Panc1 (cell line): ENCODE measurements around the gene TMEM167A. TPM values are rescaled to one million over a fixed set of nuclear protein-coding genes. Genes with fewer than 3 reads are reported as not detected.

Source experiments
- ATAC-seq: fragments of 200-7000 bp; cut with Tn5 transposase; 2 replicates; pipeline ENCODE4 v1.9.1; 2020; ENCODE audit warnings: mild to moderate bottlenecking, moderate library complexity
- BruUV-seq: library from RNA; stranded (reverse); fragments of 400-500 nt; replicated peaks from 2 replicates; lab custom pipeline; 2021; lab: Mats Ljungman, UMichigan
- CTCF ChIA-PET: fragments of 300-600 bp; sonication (Branson Sonifier 250); formaldehyde crosslinking; loops from one replicate; lab custom pipeline; 2022; ENCODE audit warnings: antibody characterized with exemption; lab: Charles Lee
- POLR2A ChIA-PET: fragments of 300-600 bp; sonication (Branson Sonifier 250); formaldehyde crosslinking; loops from one replicate; lab custom pipeline; 2022; ENCODE audit warnings: antibody characterized with exemption; lab: Charles Lee
- DNase-seq: peaks from one replicate; pipeline ENCODE4 v3.0.0-alpha.2; 2010; ENCODE audit warnings: low read depth, low spot score
- H3K27ac ChIP-seq: 2 replicates; pipeline ENCODE4 v1.5.1; 2011; ENCODE audit warnings: mild to moderate bottlenecking, low read length, inconsistent platforms
- H3K27me3 ChIP-seq: fragments of 200-500 bp; sonication (Bioruptor generic); 2 replicates; pipeline ENCODE4 v1.6.0; 2014; ENCODE audit warnings: low read length, inconsistent platforms; ENCODE audit not compliant: control insufficient read depth, insufficient read depth
- H3K36me3 ChIP-seq: fragments of 200-500 bp; sonication (Bioruptor generic); 2 replicates; pipeline ENCODE4 v1.5.1; 2014; ENCODE audit warnings: inconsistent platforms, mild to moderate bottlenecking, low read length, moderate library complexity; ENCODE audit not compliant: control insufficient read depth, insufficient read depth
- H3K4me1 ChIP-seq: 2 replicates; pipeline ENCODE4 v1.5.1; 2011; ENCODE audit warnings: inconsistent platforms, mild to moderate bottlenecking, low read length, moderate library complexity; ENCODE audit not compliant: control insufficient read depth, insufficient read depth
- H3K4me3 ChIP-seq, 2 experiments: 2 replicates each; pipeline ENCODE4 v1.5.1; 2011 to 2012; ENCODE audit warnings: low read depth in 2 of 2, low read length in 2 of 2, mild to moderate bottlenecking in 2 of 2, inconsistent platforms in 1 of 2, moderate library complexity in 1 of 2
- H3K9me3 ChIP-seq: fragments of 200-500 bp; sonication (Bioruptor generic); 2 replicates; pipeline ENCODE4 v1.5.1; 2014; ENCODE audit warnings: low read depth, mild to moderate bottlenecking, inconsistent platforms, low read length, moderate library complexity; ENCODE audit not compliant: control insufficient read depth, insufficient read depth
- CTCF ChIP-seq: fragments of 450-650 bp; IDR thresholded peaks from 2 replicates; pipeline ENCODE4 v1.5.1; 2017; ENCODE audit warnings: mild to moderate bottlenecking
- POLR2AphosphoS5 ChIP-seq: IDR thresholded peaks from 2 replicates; pipeline ENCODE4 v1.6.1; 2012; ENCODE audit warnings: mild to moderate bottlenecking, low read depth, low read length, moderate library complexity
- REST ChIP-seq, 2 experiments: IDR thresholded peaks; 2 replicates each; pipeline ENCODE4 v1.6.1; 2011 to 2012; ENCODE audit warnings: low read depth in 2 of 2, control low read depth in 1 of 2, low read length in 1 of 2, mild to moderate bottlenecking in 1 of 2, moderate library complexity in 1 of 2; ENCODE audit not compliant: insufficient read depth in 1 of 2
- SIN3A ChIP-seq: IDR thresholded peaks from 2 replicates; pipeline ENCODE4 v1.6.1; 2012; ENCODE audit warnings: low read depth, mild to moderate bottlenecking, low read length, moderate library complexity, borderline replicate concordance; ENCODE audit not compliant: insufficient read depth
- TCF7L2 ChIP-seq: IDR thresholded peaks from 2 replicates; pipeline ENCODE4 v1.6.1; 2011; ENCODE audit warnings: mild to moderate bottlenecking, low read depth, low read length, inconsistent platforms
- in situ Hi-C: cut with HindIII; loops from 2 replicates; pipeline ENCODE4 v1.10.0; 2016; ENCODE audit warnings: low sequenced_read_pairs, low pct_unique_long_range_greater_than_20kb
- intact Hi-C: fragments of 100-400 bp; cut with micrococcal nuclease; formaldehyde crosslinking; loops from one replicate; pipeline ENCODE4 v1.10.0; 2022; ENCODE audit not compliant: unreplicated experiment
- total RNA-seq: library from RNA; stranded (reverse); gene quantifications from one replicate; pipeline ENCODE4 v1.2.1, GENCODE V29; 2021; ENCODE audit not compliant: unreplicated experiment

TMEM167A gene
- total RNA-seq, 1 experiment from 2014 or later, result 117 TPM

- POLR2A ChIA-PET, result no interaction called here
These were observed 67.8 kb downstream of the TMEM167A start for GRCh38 chr5:83009408-83009807.

GRCh38 chr5:83007755-83008154 lies 69.4 kb downstream of the TMEM167A start:
- no TSS peak for BruUV-seq
- Histone ChIP-seq H3K4me1 (no peaks in the 10 kb centered on the region), H3K4me3 (no peak overlapping the region), H3K36me3 (no peaks in the 10 kb centered on the region), H3K27me3 (no peaks in the 10 kb centered on the region; the same call in 1 of the 2 replicates), H3K27ac (no peak overlapping the region), H3K9me3 (no peaks in the 10 kb centered on the region)
- ChIA-PET CTCF (no interaction called here), POLR2A (no interaction called here)
- intact Hi-C loops, result no loop called here
- in situ Hi-C loops, result no loop called here
- ATAC-seq, result no peak
- TF ChIP-seq CTCF (no peak), REST (IDR thresholded peaks at IDR 0.05; ENCODE audit: insufficient read depth in 1 of 2, low read depth in 2 of 2, low read length in 1 of 2) (no peak), POLR2AphosphoS5 (no peak), TCF7L2 (no peak), SIN3A (no peak)
- DNase-seq, result no peak

More at GRCh38 chr5:83009408-83009807, 67.8 kb downstream of the TMEM167A start:
- ATAC-seq, result no peak
- TF ChIP-seq SIN3A, result no peak
- no peak for TF ChIP-seq TCF7L2
- H3K36me3 ChIP-seq, result no peaks in the 10 kb centered on the region
- no peak overlapping the region for H3K4me3 ChIP-seq
- in situ Hi-C loops (no loop called here), intact Hi-C loops (no loop called here)
- no peaks in the 10 kb centered on the region for H3K27me3 ChIP-seq
- H3K4me1 ChIP-seq, result no peaks in the 10 kb centered on the region
- CTCF ChIA-PET, result no interaction called here
- H3K27ac ChIP-seq, result no peak overlapping the region
- no TSS peak for BruUV-seq
- H3K9me3 ChIP-seq, result no peaks in the 10 kb centered on the region
- DNase-seq, result no peak

GRCh38 chr5:83006683-83007283 lies 70.4 kb downstream of the TMEM167A start:
- no peak overlapping the region for H3K4me3 ChIP-seq
- no peaks in the 10 kb centered on the region for H3K9me3 ChIP-seq
- DNase-seq (no peak), ATAC-seq (no peak)
- ChIA-PET CTCF (no interaction called here), POLR2A (interaction anchor here (0.6 kb wide), 1 partner anchor 1797 kb away, joined by 6 read pairs; no protein-coding TSS in a partner anchor)
- no peaks in the 10 kb centered on the region for H3K4me1 ChIP-seq
- no peaks in the 10 kb centered on the region; the same call in 1 of the 2 replicates for H3K27me3 ChIP-seq
- in situ Hi-C loops, result no loop called here
- intact Hi-C loops, result no loop called here
- H3K27ac ChIP-seq, result no peak overlapping the region
- BruUV-seq, result no TSS peak
- no peak for TF ChIP-seq POLR2AphosphoS5
- no peak for TF ChIP-seq REST (IDR thresholded peaks at IDR 0.05; ENCODE audit: insufficient read depth in 1 of 2, low read depth in 2 of 2, low read length in 1 of 2)
- no peak for TF ChIP-seq CTCF
- TF ChIP-seq TCF7L2, result no peak
- no peak for TF ChIP-seq SIN3A
- no peaks in the 10 kb centered on the region for H3K36me3 ChIP-seq
